Activated CD4-positive, alpha-beta memory T cell treated with anti-CD3 and anti-CD28 coated beads for 36 hours (primary cell): ENCODE data around the gene ANKRD52. TPM values are rescaled to one million over a fixed set of nuclear protein-coding genes. Genes with fewer than 3 reads are reported as not detected.
A peak's percentile ranks its signal among the peaks of the same experiment; 100 is the strongest.

Experiments
- CTCF ChIA-PET: fragments of 350-600 bp; sonication (Branson Sonifier 250); formaldehyde crosslinking; loops from one replicate; lab custom pipeline; 2021; ENCODE audit warnings: antibody characterized with exemption, inconsistent platforms; lab: Charles Lee
- POLR2A ChIA-PET: fragments of 350-600 bp; sonication (Branson Sonifier 250); formaldehyde crosslinking; loops from one replicate; lab custom pipeline; 2021; ENCODE audit warnings: antibody characterized with exemption; lab: Charles Lee
- DNase-seq: peaks from one replicate; pipeline ENCODE4 v3.0.0-alpha.2; 2020
- H3K27ac Mint-ChIP-seq: one replicate; pipeline ENCODE4 v1.8.0; 2021; ENCODE audit warnings: mixed read lengths
- H3K27me3 Mint-ChIP-seq: one replicate; pipeline ENCODE4 v1.8.0; 2021; ENCODE audit warnings: mixed read lengths
- H3K36me3 Mint-ChIP-seq: one replicate; pipeline ENCODE4 v1.8.0; 2021; ENCODE audit warnings: mixed read lengths
- H3K4me1 Mint-ChIP-seq: one replicate; pipeline ENCODE4 v1.8.0; 2021; ENCODE audit warnings: low read depth, mixed read lengths
- H3K4me3 Mint-ChIP-seq: one replicate; pipeline ENCODE4 v1.8.0; 2021; ENCODE audit warnings: mild to moderate bottlenecking, mixed read lengths
- H3K9me3 Mint-ChIP-seq: one replicate; pipeline ENCODE4 v1.8.0; 2021; ENCODE audit warnings: mixed read lengths
- intact Hi-C: fragments of 100-400 bp; cut with micrococcal nuclease; formaldehyde crosslinking; loops from one replicate; pipeline ENCODE4 v1.15.1; 2023
- total RNA-seq, 2 experiments: library from RNA; stranded (reverse); gene quantifications; one replicate each; pipeline ENCODE4 v1.2.3, GENCODE V29; 2021

The ANKRD52 gene
- total RNA-seq, 2 experiments from 2014 or later: 34.1 to 37.0 TPM

GRCh38 chr12:56256326-56256960 is 1.7 kb downstream of the ANKRD52 start:
- intact Hi-C loops: loop anchor here (5.0 kb wide), 1 partner anchor 34 kb away; the partner anchor contains the start of genes NABP2 and RNF41

DNA sequence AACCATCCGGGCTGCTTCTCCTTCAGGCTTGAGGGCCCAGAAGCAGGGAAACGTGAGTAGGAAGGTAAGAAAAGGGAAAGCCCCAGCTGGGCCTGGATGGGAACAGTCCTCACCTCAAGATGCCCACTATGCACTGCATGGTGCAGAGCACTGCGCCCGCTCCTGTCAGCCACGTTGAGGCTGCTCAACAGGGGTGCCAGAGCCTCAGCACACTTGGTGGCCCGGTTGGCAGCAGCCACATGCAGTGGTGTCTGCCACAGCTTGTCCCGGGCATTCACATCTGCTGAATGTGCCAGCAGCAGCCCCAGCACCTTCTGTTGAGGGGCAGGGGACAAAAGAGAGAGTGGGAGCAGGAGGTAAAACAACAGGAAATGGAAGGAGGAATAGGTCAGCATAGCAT is 2.5 kb downstream of the ANKRD52 start:
- intact Hi-C loops: loop anchor here (5.0 kb wide), 1 partner anchor 33 kb away; the partner anchor contains the start of genes NABP2 and RNF41
- POLR2A ChIA-PET: no interaction called here
- H3K36me3 Mint-ChIP-seq: peaks cover 24% of the 10 kb centered on the region

More at GRCh38 chr12:56256326-56256960, 1.7 kb downstream of the ANKRD52 start:
- Mint-ChIP-seq H3K27ac (peak overlapping the region; percentile 43), H3K4me1 (peaks cover 19% of the 10 kb centered on the region), H3K27me3 (no peaks in the 10 kb centered on the region), H3K36me3 (peaks cover 24% of the 10 kb centered on the region), H3K4me3 (peak overlapping the region; percentile 87), H3K9me3 (no peaks in the 10 kb centered on the region)
- no peak for DNase-seq
- CTCF ChIA-PET: interaction anchor here (0.9 to 4.6 kb wide), 7 partner anchors 10 to 208 kb away, joined by 3 to 21 read pairs (median 6); partner anchors contain the start of genes COQ10A, RNF41, SMARCC2 and STAT2
- POLR2A ChIA-PET: no interaction called here

GRCh38 chr12:56253091-56253490 is 5.1 kb downstream of the ANKRD52 start:
- intact Hi-C loops: no loop called here
- no peak for DNase-seq
- Mint-ChIP-seq H3K9me3 (no peaks in the 10 kb centered on the region), H3K27me3 (no peaks in the 10 kb centered on the region), H3K36me3 (peaks cover 31% of the 10 kb centered on the region), H3K4me1 (peaks cover 12% of the 10 kb centered on the region), H3K27ac (no peak overlapping the region), H3K4me3 (no peak overlapping the region)
- CTCF ChIA-PET: interaction anchor here (0.6 to 1.2 kb wide), 2 partner anchors 28 to 44 kb away, joined by 3 read pairs; no protein-coding TSS in a partner anchor
- POLR2A ChIA-PET: interaction anchor here (1.6 kb wide), 1 partner anchor 14 kb away, joined by 4 read pairs; the partner anchor contains the start of gene COQ10A

More for the DNA sequence above, 2.5 kb downstream of the ANKRD52 start:
- H3K27me3 Mint-ChIP-seq: no peaks in the 10 kb centered on the region
- no peak for DNase-seq
- peaks cover 19% of the 10 kb centered on the region for H3K4me1 Mint-ChIP-seq
- H3K27ac Mint-ChIP-seq: no peak overlapping the region
- CTCF ChIA-PET: interaction anchor here (0.6 to 4.6 kb wide), 5 partner anchors 11 to 104 kb away, joined by 3 to 21 read pairs (median 6); partner anchors contain the start of genes COQ10A, RNF41, SMARCC2 and STAT2
- H3K9me3 Mint-ChIP-seq: no peaks in the 10 kb centered on the region
- H3K4me3 Mint-ChIP-seq: no peak overlapping the region

DNA sequence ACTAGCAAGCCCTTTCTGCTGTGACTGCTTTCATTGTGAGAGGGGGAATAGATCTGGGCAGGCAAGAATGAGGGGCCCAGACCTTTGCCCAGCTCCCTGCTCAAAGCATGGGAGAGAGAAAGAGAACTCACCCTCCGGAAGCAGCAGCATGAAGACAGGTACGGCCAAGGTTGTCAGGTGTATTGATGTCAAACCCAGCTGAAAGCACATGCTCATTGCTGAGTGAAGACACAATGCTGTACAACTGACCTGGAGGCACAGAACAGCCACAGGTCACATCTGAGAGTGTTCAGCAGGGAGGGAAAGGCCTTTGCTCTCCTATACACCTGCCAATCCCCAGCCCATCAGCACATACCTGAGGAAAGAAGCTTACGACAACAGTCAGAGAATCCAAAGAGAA is 5.5 kb downstream of the ANKRD52 start:
- Mint-ChIP-seq H3K4me1 (peaks cover 12% of the 10 kb centered on the region), H3K4me3 (no peak overlapping the region), H3K27me3 (no peaks in the 10 kb centered on the region), H3K9me3 (no peaks in the 10 kb centered on the region), H3K36me3 (peaks cover 33% of the 10 kb centered on the region), H3K27ac (no peak overlapping the region)
- intact Hi-C loops: no loop called here
- CTCF ChIA-PET: interaction anchor here (0.6 to 1.2 kb wide), 2 partner anchors 27 to 44 kb away, joined by 3 read pairs; no protein-coding TSS in a partner anchor
- DNase-seq: no peak
- POLR2A ChIA-PET: interaction anchor here (1.6 kb wide), 1 partner anchor 14 kb away, joined by 4 read pairs; the partner anchor contains the start of gene COQ10A

DNA sequence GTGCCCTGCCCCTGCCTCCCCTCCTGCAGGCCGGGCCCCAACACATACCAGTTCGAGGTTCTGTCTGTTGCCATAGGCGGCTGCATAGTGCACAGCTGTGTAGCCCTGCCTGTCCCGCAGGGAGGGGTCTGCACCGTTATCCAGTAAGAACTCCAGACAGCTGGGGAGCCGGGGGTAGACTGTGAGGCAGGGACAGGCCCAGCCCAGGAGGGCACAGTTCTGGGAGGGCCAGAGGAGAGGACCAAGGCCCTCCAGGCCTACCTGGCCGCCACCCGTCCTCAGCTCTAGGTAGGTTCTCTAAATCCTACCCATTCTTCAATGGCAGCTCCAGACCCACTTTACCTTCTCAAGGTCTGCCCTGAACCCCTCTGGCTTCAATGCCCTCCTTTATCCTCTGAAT is 9.5 kb downstream of the ANKRD52 start:
- ChIA-PET POLR2A (no interaction called here), CTCF (interaction anchor here (1.0 to 2.2 kb wide), 3 partner anchors 10 to 43 kb away, joined by 3 to 8 read pairs (median 5); partner anchors contain the start of gene ANKRD52)
- no peak overlapping the region for H3K4me3 Mint-ChIP-seq
- DNase-seq: no peak
- intact Hi-C loops: no loop called here
- peaks cover 43% of the 10 kb centered on the region for H3K36me3 Mint-ChIP-seq
- H3K27ac Mint-ChIP-seq: no peak overlapping the region
- no peaks in the 10 kb centered on the region for H3K9me3 Mint-ChIP-seq
- H3K27me3 Mint-ChIP-seq: no peaks in the 10 kb centered on the region
- H3K4me1 Mint-ChIP-seq: no peaks in the 10 kb centered on the region

- ChIA-PET CTCF (interaction anchor here (2.2 kb wide), 1 partner anchor 10 kb away, joined by 8 read pairs; the partner anchor contains the start of gene ANKRD52), POLR2A (no interaction called here)
- H3K36me3 Mint-ChIP-seq: peaks cover 39% of the 10 kb centered on the region
- H3K27ac Mint-ChIP-seq: no peak overlapping the region
- no peaks in the 10 kb centered on the region for H3K4me1 Mint-ChIP-seq
- no peaks in the 10 kb centered on the region for H3K9me3 Mint-ChIP-seq
- H3K27me3 Mint-ChIP-seq: no peaks in the 10 kb centered on the region
- no peak for DNase-seq
- intact Hi-C loops: no loop called here
- H3K4me3 Mint-ChIP-seq: no peak overlapping the region
These were observed 10.3 kb downstream of the ANKRD52 start for GRCh38 chr12:56247923-56248322.

DNA sequence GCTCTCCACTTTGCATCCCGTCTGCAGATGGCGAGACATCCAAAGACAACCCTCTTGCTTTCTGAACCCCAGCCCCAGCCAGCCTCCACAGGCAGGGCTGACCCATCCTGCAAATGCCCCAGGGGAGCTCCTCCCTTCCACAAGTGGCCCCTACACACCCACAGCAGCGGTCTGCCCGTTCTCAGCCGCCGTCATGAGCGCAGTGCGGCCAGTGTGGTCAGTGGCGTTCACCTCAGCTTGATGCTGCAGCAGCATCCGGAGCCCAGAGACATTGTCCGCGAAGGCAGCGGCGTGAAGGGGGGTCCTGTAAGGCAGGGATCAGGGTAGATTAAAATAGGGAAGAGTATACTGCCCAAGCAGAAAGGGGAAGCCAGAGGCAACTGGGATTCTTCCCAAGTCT is 13.7 kb downstream of the ANKRD52 start:
- intact Hi-C loops: no loop called here
- ChIA-PET CTCF (no interaction called here), POLR2A (no interaction called here)
- Mint-ChIP-seq H3K4me1 (no peaks in the 10 kb centered on the region), H3K9me3 (no peaks in the 10 kb centered on the region), H3K36me3 (peaks cover 35% of the 10 kb centered on the region), H3K27me3 (no peaks in the 10 kb centered on the region), H3K27ac (no peak overlapping the region), H3K4me3 (no peak overlapping the region)
- DNase-seq: no peak

GRCh38 chr12:56243731-56244181 is 14.4 kb downstream of the ANKRD52 start:
- H3K4me3 Mint-ChIP-seq: no peak overlapping the region
- no peak overlapping the region for H3K27ac Mint-ChIP-seq
- H3K36me3 Mint-ChIP-seq: peaks cover 30% of the 10 kb centered on the region
- no peaks in the 10 kb centered on the region for H3K9me3 Mint-ChIP-seq
- ChIA-PET POLR2A (no interaction called here), CTCF (no interaction called here)
- no peak for DNase-seq
- intact Hi-C loops: no loop called here
- no peaks in the 10 kb centered on the region for H3K4me1 Mint-ChIP-seq
- H3K27me3 Mint-ChIP-seq: no peaks in the 10 kb centered on the region

- Mint-ChIP-seq H3K4me1 (no peaks in the 10 kb centered on the region), H3K27ac (no peak overlapping the region), H3K36me3 (peaks cover 28% of the 10 kb centered on the region), H3K9me3 (no peaks in the 10 kb centered on the region), H3K27me3 (no peaks in the 10 kb centered on the region), H3K4me3 (no peak overlapping the region)
- DNase-seq: no peak
- CTCF ChIA-PET: interaction anchor here (0.5 kb wide), 1 partner anchor 60 kb away, joined by 4 read pairs; no protein-coding TSS in a partner anchor
- POLR2A ChIA-PET: no interaction called here
- intact Hi-C loops: no loop called here
These were observed 15.2 kb downstream of the ANKRD52 start for GRCh38 chr12:56242986-56243385.

DNA sequence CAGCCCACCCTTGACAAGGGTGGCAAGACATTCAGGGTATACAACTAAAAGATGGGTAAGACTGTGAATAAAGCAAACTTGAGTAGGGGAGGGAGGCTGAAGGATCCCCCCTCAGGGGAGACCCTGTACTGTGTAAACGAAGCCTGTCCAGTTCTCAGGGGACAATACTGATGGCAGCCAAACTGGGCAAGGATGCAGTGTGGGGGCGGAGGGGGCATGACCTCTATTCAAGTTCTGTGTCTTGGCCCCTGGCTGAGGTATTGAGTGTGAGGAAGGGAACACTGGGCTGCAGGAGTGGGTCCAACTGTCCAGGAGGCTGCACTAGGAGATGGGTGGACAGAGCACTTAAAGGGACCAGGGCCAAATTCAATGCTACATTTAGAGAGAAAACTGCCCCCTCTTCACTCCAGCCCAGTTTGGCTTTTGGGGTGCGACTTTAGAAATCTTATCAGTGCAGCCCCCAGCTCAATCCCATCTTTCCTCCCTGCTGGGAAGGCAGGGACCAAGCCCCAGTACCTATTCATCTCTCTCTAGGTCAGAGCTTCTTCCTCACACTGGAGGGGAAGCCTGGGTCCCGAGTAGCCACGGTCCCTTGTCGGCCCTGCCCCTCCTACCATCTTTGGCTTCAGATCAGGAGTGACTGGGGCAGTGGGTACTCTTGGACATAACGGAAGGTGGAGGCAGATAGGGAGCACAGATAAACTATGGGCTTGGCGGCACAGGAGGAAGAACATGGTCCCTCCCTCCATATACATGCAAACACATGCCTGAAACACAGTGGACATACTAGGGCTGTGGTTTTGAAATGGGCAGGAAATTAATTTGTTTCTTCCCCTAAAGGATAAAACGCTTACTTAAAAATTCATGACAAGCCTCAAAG is 16.5 kb downstream of the ANKRD52 start:
- POLR2A ChIA-PET: no interaction called here
- CTCF ChIA-PET: no interaction called here
- H3K27ac Mint-ChIP-seq: no peak overlapping the region

DNA sequence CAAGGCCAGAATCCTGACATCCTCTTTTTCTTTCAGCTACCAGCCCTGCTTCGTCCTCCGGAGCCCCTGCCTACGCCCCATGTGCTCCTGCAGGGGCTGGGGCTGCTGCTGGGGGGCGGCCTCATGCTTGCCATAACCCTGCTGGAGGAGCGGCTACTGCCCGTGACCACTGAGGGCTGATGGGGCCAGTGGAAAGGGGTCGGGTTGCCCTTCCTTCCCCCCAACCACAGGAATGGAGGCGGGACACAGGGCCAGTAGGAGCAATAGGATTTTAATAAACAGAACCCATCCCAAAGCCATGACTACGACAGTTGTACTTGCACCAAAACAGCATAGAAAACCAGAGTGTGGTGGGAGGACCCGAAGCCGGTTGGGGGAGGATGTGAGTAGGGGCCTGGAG is 20.6 kb downstream of the ANKRD52 start:
- H3K27me3 Mint-ChIP-seq: no peaks in the 10 kb centered on the region
- no peak overlapping the region for H3K27ac Mint-ChIP-seq
- intact Hi-C loops: no loop called here
- DNase-seq: no peak
- ChIA-PET POLR2A (no interaction called here), CTCF (no interaction called here)
- H3K9me3 Mint-ChIP-seq: no peaks in the 10 kb centered on the region
- H3K4me1 Mint-ChIP-seq: no peaks in the 10 kb centered on the region
- H3K36me3 Mint-ChIP-seq: peaks cover 6% of the 10 kb centered on the region
- no peak overlapping the region for H3K4me3 Mint-ChIP-seq

More for the DNA sequence above, 16.5 kb downstream of the ANKRD52 start:
- H3K4me3 Mint-ChIP-seq: no peak overlapping the region
- DNase-seq: no peak
- H3K36me3 Mint-ChIP-seq: peaks cover 22% of the 10 kb centered on the region
- no peaks in the 10 kb centered on the region for H3K27me3 Mint-ChIP-seq
- H3K4me1 Mint-ChIP-seq: no peaks in the 10 kb centered on the region
- no peaks in the 10 kb centered on the region for H3K9me3 Mint-ChIP-seq
- intact Hi-C loops: no loop called here

DNA sequence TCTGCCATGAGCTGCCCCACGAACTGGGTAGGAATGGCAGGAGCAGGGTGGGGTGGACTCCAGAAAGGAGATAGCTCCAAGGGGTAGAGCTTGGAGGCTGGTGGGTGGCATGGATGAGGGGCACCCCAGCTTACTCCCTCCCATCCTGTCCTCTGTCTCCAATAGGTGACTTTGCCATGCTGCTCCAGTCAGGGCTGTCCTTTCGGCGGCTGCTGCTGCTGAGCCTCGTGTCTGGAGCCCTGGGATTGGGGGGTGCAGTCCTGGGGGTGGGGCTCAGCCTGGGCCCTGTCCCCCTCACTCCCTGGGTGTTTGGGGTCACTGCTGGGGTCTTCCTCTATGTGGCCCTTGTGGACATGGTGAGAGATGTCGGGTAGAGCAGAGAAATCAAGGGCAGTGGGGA is 21.2 kb downstream of the ANKRD52 start:
- Mint-ChIP-seq H3K4me1 (no peaks in the 10 kb centered on the region), H3K27ac (no peak overlapping the region), H3K36me3 (peaks cover 5% of the 10 kb centered on the region), H3K27me3 (no peaks in the 10 kb centered on the region), H3K9me3 (no peaks in the 10 kb centered on the region), H3K4me3 (no peak overlapping the region)
- ChIA-PET POLR2A (no interaction called here), CTCF (no interaction called here)
- no peak for DNase-seq
- intact Hi-C loops: no loop called here
